SIG-M5 treated with dmso at 0.1 percent for 504 hours (cell line): ENCODE measurements around the gene ABLIM2.
A peak's percentile ranks its signal among the peaks of the same experiment; 100 is the strongest.

Experiments
- DNase-seq: peaks from one replicate; lab custom pipeline; 2025; ENCODE audit not compliant: unreplicated experiment; lab: John Stamatoyannopoulos, UW

ABLIM2 gene

GRCh38 chr4:8087921-8088495 lies 70.6 kb downstream of the ABLIM2 start:
- DNase-seq: no peak

GRCh38 chr4:8086783-8087445 lies 71.7 kb downstream of the ABLIM2 start:
- DNase-seq: no peak

GRCh38 chr4:8085491-8086117 lies 73.0 kb downstream of the ABLIM2 start:
- no peak for DNase-seq

DNA sequence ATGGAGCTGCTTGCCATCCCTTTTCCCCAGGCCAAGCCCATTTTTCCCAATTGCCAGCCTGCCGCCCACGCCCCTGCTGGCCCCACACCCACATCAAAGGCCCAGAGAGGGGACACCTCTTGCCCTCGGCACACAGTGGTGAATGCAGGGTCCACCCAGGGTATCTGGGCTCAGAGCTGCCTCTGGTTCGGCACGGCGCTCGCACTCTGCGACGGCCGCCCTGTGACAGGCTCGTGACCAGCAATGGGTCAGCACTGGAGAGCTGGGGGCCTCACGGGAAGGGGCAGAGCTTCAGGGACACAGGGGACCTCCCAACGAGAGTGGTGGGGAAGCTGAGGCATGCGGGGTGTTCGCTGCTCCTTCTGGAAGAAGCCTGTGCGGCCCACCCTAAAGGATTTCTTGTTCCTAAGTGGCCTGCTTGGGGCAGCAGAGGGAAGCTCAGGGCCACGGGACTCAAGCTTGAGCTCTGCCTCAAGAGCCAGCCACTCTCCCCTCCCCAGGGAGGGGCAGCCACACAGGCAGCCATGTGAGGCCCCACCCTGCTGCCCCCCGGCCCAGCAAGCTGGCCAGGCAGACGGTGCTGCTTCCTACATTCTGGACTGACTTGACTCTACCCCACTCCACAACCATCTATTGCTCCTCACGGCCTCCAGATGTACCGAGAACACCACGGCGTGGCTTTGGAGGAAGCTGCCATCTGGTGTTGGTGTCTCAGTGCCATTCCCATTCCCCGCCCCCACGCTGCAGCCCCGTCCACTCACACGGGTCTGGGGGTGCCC lies 73.7 kb downstream of the ABLIM2 start:
- DNase-seq: no peak

DNA sequence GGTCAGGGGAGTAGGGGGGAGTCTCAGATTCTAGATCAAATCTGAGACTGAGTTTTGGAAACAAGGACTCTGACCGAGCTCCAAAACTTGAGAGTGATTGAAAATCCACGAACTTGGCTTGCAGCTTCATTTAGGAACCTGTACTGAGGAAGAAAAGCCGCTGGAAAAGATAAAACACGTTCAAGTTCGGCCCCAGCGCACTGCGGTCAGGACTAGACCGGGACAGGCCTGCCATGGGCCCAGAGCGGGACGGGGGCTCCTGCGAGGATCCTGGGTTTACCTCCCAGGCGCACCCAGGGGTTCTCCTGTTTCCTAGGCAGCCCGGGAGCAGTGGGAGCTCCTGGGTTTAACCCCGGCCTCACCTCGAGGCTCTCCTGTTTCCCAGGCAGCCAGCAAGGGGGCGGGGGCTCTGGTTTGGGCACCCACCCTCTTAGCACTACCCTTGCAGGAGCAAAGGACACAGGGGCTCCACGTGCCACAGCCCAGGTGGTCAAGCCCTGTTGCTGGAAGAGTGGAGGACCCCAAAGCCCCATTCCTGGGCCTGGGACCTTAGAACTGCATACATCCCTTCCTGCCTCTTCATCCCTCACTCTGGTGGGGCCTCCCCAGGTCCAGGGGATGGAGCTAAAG lies 74.5 kb downstream of the ABLIM2 start:
- no peak for DNase-seq

DNA sequence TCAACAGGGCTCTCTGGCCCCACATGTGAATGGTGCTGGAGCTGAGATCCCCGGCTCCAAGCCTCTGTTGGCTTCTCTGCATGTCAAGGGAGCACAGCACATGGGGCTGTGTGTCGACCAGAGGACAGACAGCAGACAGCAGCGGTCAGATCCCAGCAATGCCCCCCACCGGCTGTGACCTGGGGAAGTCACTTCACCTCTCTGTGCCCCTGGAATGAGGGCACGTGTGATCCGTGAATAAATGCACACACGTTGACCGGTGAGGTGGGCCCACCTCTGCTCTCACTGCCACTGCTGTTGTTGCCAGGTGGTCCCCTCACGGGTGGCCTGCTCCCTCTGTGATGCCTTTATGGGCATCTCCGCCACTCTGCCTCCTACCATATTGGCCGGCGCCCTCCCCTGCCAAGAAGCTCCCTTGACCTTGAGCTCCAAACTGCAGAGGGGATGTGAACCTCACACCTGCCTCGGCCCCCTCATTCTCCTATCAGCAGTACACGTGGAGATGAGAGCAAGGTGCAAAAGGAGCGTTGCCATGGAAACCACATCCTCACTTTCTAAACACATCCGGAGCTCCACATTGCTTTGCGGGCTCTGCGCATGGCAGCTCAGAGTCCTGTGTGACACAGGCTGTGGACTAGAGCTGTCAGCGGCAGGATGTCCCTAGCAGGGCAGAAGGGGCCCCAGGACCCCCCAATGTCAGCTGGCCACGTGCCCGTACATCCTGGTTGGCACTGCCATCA lies 75.4 kb downstream of the ABLIM2 start:
- DNase-seq: no peak

GRCh38 chr4:8082517-8083055 lies 76.0 kb downstream of the ABLIM2 start:
- DNase-seq: no peak

- no peak for DNase-seq
Observed at GRCh38 chr4:8081621-8082516, 76.7 kb downstream of the ABLIM2 start.

DNA sequence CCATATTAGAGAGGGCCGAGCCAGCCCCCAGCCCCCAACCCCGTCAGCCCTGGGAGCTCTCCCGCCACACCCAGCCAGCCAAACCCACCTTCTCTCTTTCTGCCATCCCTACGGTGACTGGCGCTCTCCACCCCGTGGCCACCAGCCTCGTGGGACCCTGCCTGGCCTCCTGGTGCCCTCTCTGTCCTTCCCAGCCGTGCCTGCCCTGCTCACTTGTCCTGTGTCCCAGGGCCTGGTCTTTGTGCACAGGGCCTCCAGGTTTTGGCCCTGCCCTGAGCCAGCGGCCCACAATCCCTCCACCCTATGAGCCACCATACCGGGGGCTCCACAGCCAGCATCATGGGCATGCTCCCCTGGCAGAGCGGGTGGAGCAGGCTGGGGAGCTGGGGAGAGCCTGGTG lies 77.4 kb downstream of the ABLIM2 start:
- no peak for DNase-seq

DNA sequence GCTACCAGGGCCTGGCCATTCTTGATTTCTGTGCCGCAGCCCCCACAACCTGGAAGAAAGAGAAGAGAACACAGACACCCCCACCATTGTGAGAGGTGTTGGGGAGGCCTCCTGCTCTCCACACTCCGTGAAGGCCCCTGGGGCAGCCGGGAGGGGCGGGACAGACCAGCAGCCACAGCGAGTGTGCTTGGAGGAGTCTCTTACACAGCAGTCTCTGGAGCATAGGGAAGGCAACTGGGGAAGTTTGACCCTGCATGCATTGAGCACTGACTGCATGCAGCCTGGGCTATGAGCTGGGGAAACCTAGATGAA lies 77.9 kb downstream of the ABLIM2 start:
- no peak for DNase-seq

GRCh38 chr4:8079916-8080753 lies 78.5 kb downstream of the ABLIM2 start:
- no peak for DNase-seq

GRCh38 chr4:8079031-8079885 lies 79.4 kb downstream of the ABLIM2 start:
- peak; percentile 58 for DNase-seq

DNA sequence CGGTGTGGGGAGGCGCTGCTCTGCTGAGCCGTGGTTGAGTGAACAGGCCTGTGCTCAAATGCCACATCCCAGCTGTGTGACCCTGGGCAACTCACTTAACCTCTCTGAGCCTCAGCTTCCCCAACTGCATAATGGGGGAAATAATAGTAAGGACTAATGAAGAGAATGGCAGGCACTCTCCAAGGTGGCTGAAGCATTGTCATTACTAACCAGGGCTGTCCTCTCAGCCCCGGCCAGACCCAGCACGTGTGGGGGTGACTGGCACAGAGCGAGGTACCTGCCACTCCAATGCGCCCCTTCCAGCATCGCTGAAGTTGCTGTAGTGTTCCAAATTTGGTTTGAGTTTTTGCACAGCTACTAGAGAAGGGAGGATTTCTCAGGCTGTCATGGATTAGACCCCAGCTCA lies 80.0 kb downstream of the ABLIM2 start:
- DNase-seq: no peak

DNA sequence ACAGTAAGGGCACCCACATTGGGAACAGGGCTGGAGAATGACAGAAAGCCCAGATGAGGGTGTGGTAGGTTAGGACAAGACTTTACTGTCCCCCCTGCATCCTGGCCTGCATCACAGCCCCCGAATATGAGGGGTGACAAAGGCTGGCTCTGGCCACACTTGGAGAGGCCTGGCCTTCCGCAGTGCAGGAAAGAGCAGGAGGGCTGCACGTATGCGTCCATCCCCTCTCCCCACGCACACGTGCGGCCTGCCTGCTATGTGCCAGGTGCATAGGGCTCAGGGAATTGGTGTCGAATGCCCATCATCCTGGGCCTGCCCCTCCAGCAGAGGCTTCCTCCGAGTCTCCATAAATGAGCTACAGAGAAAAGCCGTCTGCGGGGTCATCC lies 80.5 kb downstream of the ABLIM2 start:
- DNase-seq: no peak

DNA sequence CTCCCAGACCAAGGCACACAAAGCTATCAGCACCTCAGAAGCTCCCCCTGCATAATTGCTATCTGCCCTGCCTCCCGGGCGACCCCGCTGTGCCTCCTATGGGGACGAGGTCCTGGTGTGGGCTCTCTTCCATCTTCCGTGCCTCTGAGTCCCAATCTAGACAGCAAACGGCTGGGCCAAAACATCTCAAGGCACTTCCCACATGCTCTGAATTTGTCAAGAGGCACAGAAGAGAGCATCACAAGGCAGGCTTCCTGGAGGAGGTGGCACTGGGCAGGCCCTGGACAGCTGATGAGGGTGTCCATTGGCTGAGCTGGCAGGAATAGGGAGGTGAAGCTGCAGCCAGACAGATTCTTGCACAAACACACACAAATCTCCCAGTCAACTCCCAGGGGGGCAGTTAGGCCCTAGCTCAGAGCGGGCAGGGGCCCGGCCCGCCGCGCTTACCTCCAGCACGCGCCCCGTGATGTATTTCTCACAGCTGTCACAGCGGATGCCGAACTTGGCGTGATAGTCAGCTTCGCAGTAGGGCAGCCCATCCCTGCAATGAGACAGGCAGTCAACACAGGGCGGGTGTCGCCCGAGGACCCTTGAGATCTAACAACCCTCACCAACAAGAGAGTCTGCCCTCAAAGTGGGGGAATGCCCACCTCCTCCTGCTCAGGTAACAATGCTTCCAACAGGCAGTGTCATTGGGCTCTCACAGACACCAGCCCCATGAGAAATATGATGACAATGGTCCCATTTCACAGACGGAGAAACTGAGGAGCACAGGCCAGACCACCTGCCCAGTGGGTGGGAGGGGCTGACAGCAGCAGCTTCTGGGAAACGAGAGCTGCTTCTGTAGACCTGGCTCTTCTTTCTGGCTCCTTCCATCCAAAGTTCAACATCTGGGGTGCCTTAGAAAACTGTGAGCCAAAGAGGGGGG lies 81.2 kb downstream of the ABLIM2 start:
- no peak for DNase-seq

DNA sequence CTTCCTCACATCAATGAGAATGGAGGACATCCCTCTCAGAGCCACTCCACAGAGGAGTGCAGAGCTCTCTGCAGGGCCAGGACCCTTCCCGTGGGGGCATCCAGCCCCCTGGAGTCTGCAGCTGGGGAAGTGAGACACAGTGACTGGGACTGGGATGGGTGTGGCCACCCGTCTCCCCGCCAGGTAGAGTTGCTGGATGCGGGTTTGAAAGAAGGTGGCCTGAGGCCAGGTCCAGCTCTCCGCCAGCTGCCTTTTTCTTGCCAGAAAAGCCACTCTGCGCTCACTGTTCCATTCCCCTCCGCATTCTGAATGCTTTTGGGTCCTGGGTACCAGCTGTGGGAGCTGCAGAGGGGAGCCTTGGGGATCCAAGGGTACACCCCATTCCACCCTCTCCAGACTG lies 82.6 kb downstream of the ABLIM2 start:
- no peak for DNase-seq
